Vagina (tissue), 2 donors: ENCODE measurements around the gene LYSET. TPM values are rescaled to one million over a fixed set of nuclear protein-coding genes. Genes with fewer than 3 reads are reported as not detected.

Source experiments
- DNase-seq, 2 donors: peaks; one replicate each; pipeline ENCODE4 v3.0.0-alpha.2; 2017; ENCODE audit errors: extremely low spot score in 2 of 2
- H3K27ac ChIP-seq: fragments of 200-600 bp; sonication (generic); one replicate; pipeline ENCODE4 v1.5.1; 2019
- H3K27me3 ChIP-seq: fragments of 200-600 bp; sonication (generic); one replicate; pipeline ENCODE4 v1.5.1; 2019
- H3K36me3 ChIP-seq, 2 donors: fragments of 200-600 bp; sonication (generic); one replicate each; pipeline ENCODE4 v1.5.1; 2017 to 2019
- H3K4me1 ChIP-seq: fragments of 200-600 bp; sonication (generic); one replicate; pipeline ENCODE4 v1.5.1; 2019
- H3K4me3 ChIP-seq, 2 donors: fragments of 200-600 bp; sonication (generic); 1 replicate in 1 of 2; 2 replicates in 1 of 2; pipeline ENCODE4 v1.5.1; 2016 to 2019
- H3K9me3 ChIP-seq: fragments of 200-600 bp; sonication (generic); one replicate; pipeline ENCODE4 v1.5.1; 2019
- CTCF ChIP-seq, 3 experiments: fragments of 450-650 bp in 2 of 3; fragments of 200-600 bp in 1 of 3; sonication (generic) in 1 of 3; IDR thresholded peaks; one replicate each; pipeline ENCODE4 v1.5.1; 2017 to 2019; ENCODE audit warnings: antibody characterized with exemption in 3 of 3, mild to moderate bottlenecking in 2 of 3, moderate library complexity in 2 of 3
- POLR2A ChIP-seq, 2 donors: fragments of 450-650 bp; IDR thresholded peaks; one replicate each; pipeline ENCODE4 v1.6.1; 2017; ENCODE audit warnings: antibody characterized with exemption in 2 of 2, mild to moderate bottlenecking in 2 of 2, moderate library complexity in 2 of 2
- POLR2AphosphoS5 ChIP-seq, 2 donors: sonication (generic); formaldehyde crosslinking; IDR thresholded peaks; one replicate each; pipeline ENCODE4 v1.9.0; 2017; ENCODE audit warnings: antibody characterized with exemption in 2 of 2, mild to moderate bottlenecking in 2 of 2, low read depth in 1 of 2; ENCODE audit not compliant: insufficient read depth in 1 of 2
- intact Hi-C: fragments of 100-400 bp; cut with DNase I; formaldehyde crosslinking; loops from one replicate; pipeline ENCODE4 v1.15.1; 2023
- total RNA-seq: library from RNA; depleted of rRNA; stranded (reverse); fragments of >200 nt; gene quantifications from one replicate; pipeline ENCODE4 v1.2.3, GENCODE V29; 2016

Gene LYSET
- total RNA-seq, 1 donor from 2014 or later = 6.4 TPM

- Histone ChIP-seq H3K4me1 (peaks cover 35% of the 10 kb centered on the region), H3K27ac (no peak overlapping the region), H3K4me3 (no peak overlapping the region), H3K9me3 (no peaks in the 10 kb centered on the region), H3K36me3 (no peaks in the 10 kb centered on the region), H3K27me3 (no peaks in the 10 kb centered on the region)
- intact Hi-C loops = no loop called here
- TF ChIP-seq POLR2AphosphoS5 (IDR thresholded peaks at IDR 0.05; ENCODE audit: insufficient read depth in 1 of 2, low read depth in 1 of 2) = no peak
- no peak for DNase-seq
Observed at GRCh38 chr14:93186466-93186865, 1.3 kb downstream of the LYSET start.

- H3K4me1 ChIP-seq = peaks cover 35% of the 10 kb centered on the region
- H3K36me3 ChIP-seq = no peaks in the 10 kb centered on the region
- H3K9me3 ChIP-seq = no peaks in the 10 kb centered on the region
- H3K4me3 ChIP-seq = no peak overlapping the region
- H3K27ac ChIP-seq = no peak overlapping the region
- intact Hi-C loops = no loop called here
- no peaks in the 10 kb centered on the region for H3K27me3 ChIP-seq
- DNase-seq = no peak
- no peak for TF ChIP-seq POLR2A (IDR thresholded peaks at IDR 0.05)
Observed at GRCh38 chr14:93186956-93187355, 1.8 kb downstream of the LYSET start.

GRCh38 chr14:93195316-93195999 is 10.3 kb downstream of the LYSET start:
- Histone ChIP-seq H3K4me1 (no peaks in the 10 kb centered on the region), H3K27ac (no peak overlapping the region), H3K9me3 (no peaks in the 10 kb centered on the region), H3K36me3 (no peaks in the 10 kb centered on the region), H3K27me3 (no peaks in the 10 kb centered on the region), H3K4me3 (no peak overlapping the region)
- TF ChIP-seq POLR2AphosphoS5 (IDR thresholded peaks at IDR 0.05; ENCODE audit: insufficient read depth in 1 of 2, low read depth in 1 of 2) = no peak
- TF ChIP-seq CTCF (IDR thresholded peaks at IDR 0.05) = no peak
- DNase-seq = no peak
- intact Hi-C loops = no loop called here

- intact Hi-C loops = no loop called here
- no peak for TF ChIP-seq POLR2AphosphoS5 (IDR thresholded peaks at IDR 0.05; ENCODE audit: insufficient read depth in 1 of 2, low read depth in 1 of 2)
- TF ChIP-seq POLR2A (IDR thresholded peaks at IDR 0.05) = no peak
- no peak for TF ChIP-seq CTCF (IDR thresholded peaks at IDR 0.05)
- no peaks in the 10 kb centered on the region for H3K4me1 ChIP-seq
- H3K4me3 ChIP-seq = no peak overlapping the region
- H3K9me3 ChIP-seq = no peaks in the 10 kb centered on the region
- no peak for DNase-seq
- no peaks in the 10 kb centered on the region for H3K27me3 ChIP-seq
- H3K36me3 ChIP-seq = no peaks in the 10 kb centered on the region
- no peak overlapping the region for H3K27ac ChIP-seq
Observed at GRCh38 chr14:93199031-93199430, 13.9 kb downstream of the LYSET start.

GRCh38 chr14:93200553-93200952 is 15.4 kb downstream of the LYSET start:
- H3K27ac ChIP-seq = no peak overlapping the region
- intact Hi-C loops = no loop called here
- H3K27me3 ChIP-seq = no peaks in the 10 kb centered on the region
- H3K9me3 ChIP-seq = no peaks in the 10 kb centered on the region
- no peak for DNase-seq
- H3K4me1 ChIP-seq = peaks cover 12% of the 10 kb centered on the region
- TF ChIP-seq POLR2AphosphoS5 (IDR thresholded peaks at IDR 0.05; ENCODE audit: insufficient read depth in 1 of 2, low read depth in 1 of 2) (no peak), POLR2A (IDR thresholded peaks at IDR 0.05) (no peak), CTCF (IDR thresholded peaks at IDR 0.05) (no peak)
- H3K36me3 ChIP-seq = no peaks in the 10 kb centered on the region
- H3K4me3 ChIP-seq = no peak overlapping the region

- Histone ChIP-seq H3K27me3 (no peaks in the 10 kb centered on the region), H3K4me3 (no peak overlapping the region), H3K36me3 (no peaks in the 10 kb centered on the region), H3K4me1 (peaks cover 19% of the 10 kb centered on the region), H3K9me3 (no peaks in the 10 kb centered on the region), H3K27ac (no peak overlapping the region)
- TF ChIP-seq CTCF (IDR thresholded peaks at IDR 0.05) (no peak), POLR2AphosphoS5 (IDR thresholded peaks at IDR 0.05; ENCODE audit: insufficient read depth in 1 of 2, low read depth in 1 of 2) (no peak), POLR2A (IDR thresholded peaks at IDR 0.05) (no peak)
- intact Hi-C loops = no loop called here
- no peak for DNase-seq
Observed at GRCh38 chr14:93201155-93201704, 16.1 kb downstream of the LYSET start.
